Lower leg skin (tissue), 3 donors: ENCODE measurements around the gene HAND1.

Source experiments
- CTCF ChIP-seq, 3 donors: fragments of 450-650 bp; IDR thresholded peaks; one replicate each; pipeline ENCODE4 v1.5.1; 2016; ENCODE audit warnings: antibody characterized with exemption in 3 of 3, mild to moderate bottlenecking in 3 of 3, moderate library complexity in 2 of 3
- POLR2A ChIP-seq, 2 donors: fragments of 450-650 bp; IDR thresholded peaks; one replicate each; pipeline ENCODE4 v1.6.1; 2016 to 2017; ENCODE audit warnings: antibody characterized with exemption in 2 of 2, mild to moderate bottlenecking in 1 of 2, moderate library complexity in 1 of 2

GRCh38 chr5:154493274-154493673 is 15.2 kb upstream of the HAND1 start:
- TF ChIP-seq POLR2A (IDR thresholded peaks at IDR 0.05) (no peak), CTCF (IDR thresholded peaks at IDR 0.05) (no peak)
